Activated CD4-positive, alpha-beta T cell treated with anti-CD3 and anti-CD28 coated beads for 24 hours (primary cell): ENCODE results near the gene GPRC5A.

ENCODE experiments used
- DNase-seq, 2 donors: peaks; one replicate each; pipeline ENCODE4 v3.0.0-alpha.2; 2020; ENCODE audit warnings: low read depth in 2 of 2

GPRC5A gene

DNA sequence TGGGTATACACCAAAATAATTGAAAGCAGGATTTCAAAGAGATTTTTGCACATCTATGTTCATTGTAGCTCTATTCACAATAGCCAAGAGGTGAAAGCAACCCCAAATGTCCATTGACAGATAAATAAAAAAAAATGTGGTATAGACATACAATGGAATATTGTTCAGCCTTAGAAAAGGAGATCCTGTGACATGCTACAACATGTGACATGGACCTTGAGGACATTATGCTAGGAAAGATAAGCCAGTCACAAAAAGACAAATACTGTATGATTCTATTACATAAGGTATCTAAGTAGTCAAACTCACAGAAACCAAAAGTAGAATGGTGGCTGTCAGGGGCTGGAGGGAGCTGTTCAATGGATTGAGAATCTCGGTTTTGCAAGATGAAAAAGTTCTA lies 48.5 kb downstream of the GPRC5A start:
- no peak for DNase-seq

DNA sequence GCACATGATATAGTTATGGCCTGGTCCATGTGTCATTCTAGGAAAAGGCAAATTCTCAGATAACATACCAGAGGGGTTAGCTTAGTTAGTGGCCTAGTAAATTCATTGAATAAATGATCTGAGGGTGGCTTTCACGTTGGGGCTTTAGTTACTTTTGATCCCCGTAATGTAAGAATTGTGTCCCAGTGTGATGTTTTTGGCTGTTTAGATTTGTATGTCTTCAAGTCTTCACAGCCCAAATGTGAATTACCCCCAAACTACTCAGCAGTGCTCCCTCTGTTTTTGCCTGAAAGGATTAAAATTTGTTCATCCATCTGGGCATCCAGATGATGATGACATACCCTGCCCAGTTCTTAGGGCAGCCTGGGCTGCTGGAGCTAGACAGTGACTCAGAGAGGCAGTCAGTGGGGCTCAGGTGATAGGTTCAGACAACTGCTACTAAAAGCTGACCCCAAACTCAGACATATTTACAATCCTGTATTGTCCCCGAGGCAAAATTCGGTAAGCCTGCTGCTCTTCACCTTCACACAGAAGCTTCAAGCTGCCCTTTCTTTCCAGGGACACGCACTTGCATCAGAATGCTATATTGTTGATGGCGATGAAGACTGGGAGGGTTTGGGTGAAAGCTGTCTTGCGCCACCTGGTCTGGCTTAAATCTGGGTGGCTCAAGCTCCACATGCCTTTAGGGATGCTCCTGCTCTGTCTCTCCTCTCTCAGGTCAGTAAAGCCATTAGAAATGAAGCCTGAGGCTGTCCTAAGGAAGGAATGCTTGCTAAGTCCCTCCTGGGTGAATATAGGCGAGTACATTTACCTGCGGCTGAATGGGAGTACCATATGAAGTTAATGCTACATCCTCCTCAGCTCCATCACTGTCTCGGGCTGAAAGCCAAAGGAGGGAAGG lies 50.3 kb downstream of the GPRC5A start:
- no peak for DNase-seq

DNA sequence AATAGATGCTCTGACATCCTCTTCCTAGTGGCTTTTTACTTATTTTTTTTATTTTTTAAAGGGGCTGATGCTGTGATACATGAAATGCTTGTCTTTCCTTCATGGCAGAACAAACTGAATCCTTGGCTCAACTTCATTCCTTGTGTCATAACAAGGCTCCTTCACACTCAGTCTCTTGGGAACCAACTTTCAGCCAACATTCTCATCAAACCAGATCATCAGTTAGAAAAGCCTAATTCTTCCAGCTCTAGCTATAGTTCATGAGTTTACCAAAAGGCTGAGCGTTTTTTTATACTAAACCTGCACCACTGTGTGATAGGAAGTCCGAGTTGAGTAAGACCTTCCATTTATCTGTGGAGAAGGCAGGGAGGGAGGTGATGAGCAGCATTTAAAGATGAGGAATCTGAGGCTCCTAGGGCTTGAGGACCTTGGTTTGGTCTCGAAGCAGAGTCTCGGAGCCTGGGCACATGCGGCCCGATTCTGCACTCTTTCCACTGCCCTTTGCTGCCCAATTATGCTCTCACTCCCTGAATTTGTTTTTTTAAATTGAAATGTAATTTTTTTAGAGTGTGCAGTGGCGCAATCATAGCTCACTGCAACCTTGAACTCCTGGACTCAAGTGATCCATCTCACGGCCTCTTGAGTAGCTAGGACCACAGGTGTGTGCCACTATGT lies 52.4 kb downstream of the GPRC5A start:
- DNase-seq: no peak

DNA sequence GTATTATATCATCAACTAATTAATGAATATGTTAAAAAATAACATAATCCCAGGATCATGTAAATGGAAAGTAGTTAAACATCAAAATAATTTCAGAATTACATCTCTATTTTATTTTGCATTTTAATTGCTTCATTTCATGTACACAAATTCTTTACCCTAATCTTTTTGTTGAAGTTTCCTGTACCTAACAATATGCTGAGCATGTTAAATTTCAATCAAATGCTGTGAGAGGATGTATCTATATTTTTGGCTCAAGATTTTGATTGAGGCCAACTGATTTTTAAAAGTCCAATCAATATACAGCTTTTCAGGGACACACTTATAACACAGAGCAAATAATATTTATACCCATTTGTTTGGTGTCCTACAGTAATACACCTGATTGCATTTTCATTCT lies 54.2 kb downstream of the GPRC5A start:
- no peak for DNase-seq

DNA sequence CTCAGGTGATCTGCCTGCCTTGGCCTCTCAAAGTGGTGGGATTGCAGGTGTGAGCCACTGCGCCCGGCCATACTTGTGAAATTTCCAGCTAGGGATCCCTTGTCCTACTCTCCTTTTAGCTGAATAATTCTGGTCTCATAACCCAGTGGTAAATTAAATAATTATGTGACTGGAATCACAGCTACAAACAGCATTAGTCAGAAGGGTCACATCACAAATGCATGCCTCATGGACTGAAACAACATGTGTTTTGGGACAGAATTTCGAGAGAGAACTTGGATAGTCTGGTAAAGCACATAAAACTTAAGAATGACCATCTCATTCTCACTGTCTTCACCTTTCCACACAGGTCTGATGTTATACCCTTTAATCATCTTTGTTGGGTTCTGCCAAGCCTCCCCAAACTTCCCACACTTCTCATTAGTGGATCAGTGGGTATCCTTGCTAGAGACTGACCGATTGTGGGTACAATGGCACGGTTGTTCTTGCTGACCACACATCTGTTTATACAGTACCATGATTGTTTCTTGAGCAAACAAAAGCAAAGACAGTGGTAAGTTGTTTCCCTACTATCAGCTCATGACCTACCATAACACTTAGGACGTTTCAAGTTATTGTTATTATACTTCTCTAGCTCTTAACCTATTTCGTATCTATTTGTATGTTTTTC lies 55.5 kb downstream of the GPRC5A start:
- no peak for DNase-seq

DNA sequence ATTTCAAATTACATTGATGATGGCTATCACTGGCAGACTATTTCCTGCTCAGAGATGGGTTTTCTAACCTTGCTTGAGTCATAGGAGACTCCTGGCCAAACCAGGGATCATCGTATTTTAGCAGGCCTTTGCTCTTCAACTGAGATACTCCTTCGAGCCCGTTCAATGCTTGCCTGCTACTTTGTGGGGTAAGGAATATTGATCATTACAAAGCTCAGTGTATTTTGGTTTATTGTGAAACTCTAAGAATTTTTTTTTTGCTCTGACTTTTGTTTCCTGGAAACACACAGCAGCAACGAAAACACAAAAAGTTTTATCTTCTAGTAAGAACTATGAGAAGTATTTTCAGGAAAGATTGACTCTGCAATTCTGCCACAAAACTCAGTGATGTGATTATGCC lies 56.5 kb downstream of the GPRC5A start:
- DNase-seq: no peak

- DNase-seq: no peak
Measured at GRCh38 chr12:12951504-12951903, 60.1 kb downstream of the GPRC5A start.

DNA sequence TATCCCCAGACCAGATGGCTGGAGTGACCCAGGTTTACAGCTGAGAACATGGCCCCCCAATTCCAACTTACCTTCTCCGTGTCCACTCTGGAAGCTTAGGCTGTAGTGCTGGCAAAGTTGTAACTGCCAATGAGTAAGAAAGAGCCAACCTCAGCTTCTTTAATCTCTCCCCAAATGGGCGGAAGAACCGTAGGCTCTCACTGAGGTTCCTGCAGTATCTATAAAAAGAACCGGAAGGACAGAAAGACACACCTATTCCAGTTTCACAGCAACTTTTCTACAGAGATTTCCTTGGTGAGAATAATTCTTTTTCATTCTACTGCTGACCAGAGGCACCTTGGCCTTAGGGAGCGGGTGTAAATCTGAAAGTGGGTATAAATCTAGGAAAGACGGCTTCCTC lies 60.7 kb downstream of the GPRC5A start, which contains the start of gene GPRC5D:
Gene GPRC5D (minus strand): TSS at position 135 of the 400 bp plus-strand sequence. CDS start 1,786 bp downstream, outside the sequence.
- no peak for DNase-seq

GRCh38 chr12:12954356-12954755 lies 63.0 kb downstream of the GPRC5A start:
- no peak for DNase-seq

- no peak for DNase-seq
Measured at GRCh38 chr12:12954878-12955625, 63.7 kb downstream of the GPRC5A start.

DNA sequence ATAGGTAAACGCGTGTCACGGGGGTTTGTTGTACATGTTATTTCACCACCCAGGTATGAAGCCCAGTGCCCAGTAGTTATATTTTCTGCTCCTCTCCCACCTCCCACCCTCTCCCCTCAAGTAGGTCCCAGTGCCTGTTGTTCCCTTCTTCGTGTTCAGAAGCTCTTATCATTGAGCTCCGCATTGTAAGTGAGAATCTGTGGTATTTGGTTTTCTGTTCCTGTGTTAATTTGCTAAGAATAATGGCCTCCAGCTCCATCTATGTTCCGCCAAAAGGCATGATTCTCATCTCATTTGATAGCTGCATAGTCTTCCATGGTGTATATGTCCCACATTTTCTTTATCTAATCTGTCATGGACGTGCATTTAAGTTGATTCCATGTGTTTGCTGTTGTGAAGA lies 67.5 kb downstream of the GPRC5A start:
- no peak for DNase-seq

DNA sequence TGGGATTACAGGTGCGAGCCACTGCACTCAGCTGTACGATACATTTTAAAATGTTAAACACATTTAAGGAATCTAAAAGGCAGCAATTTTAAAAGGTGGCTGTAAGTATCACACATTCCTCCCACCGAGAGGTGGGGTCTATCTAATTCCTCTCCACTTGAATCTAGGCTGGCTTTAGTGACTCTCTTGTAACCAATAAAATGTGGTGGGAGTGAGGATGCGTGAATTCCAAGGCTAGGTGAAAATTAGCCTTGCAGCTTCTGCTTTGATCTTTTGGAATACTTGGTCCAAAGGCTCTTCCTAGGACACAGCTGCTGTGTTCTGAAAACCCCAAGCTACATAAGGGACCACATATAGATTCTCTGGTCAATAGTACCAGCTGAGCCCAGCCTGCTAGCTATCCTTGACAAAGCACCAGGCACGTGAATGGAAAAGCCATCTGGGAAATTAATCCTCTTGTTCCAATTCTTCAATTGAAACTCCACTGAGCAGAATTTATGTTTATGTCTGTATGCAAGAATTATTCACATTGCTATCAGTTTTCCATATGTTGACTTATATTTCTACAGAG lies 69.4 kb downstream of the GPRC5A start:
- no peak for DNase-seq

DNA sequence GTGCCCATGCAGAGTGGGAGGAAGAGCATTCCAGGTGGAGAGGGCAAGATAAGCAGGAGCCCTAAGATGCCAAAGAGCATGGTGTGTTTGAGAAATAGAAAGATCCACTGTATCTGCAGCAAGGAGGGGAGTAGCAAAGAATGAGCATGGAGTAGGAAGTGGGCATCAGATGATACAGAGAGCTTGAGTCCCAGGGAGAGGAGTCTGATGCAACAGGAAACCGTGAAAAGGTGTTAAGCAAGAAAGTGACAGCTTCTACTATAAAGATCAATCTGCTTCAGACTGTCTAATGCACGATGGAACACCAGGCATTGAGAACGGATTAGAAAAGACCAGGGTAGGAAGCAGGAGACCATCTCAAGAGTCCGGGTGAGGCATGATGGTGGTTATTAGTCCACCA lies 72.9 kb downstream of the GPRC5A start:
- DNase-seq: no peak

GRCh38 chr12:12965836-12966235 lies 74.5 kb downstream of the GPRC5A start:
- DNase-seq: no peak
